GM23338 (cell line): ENCODE data around the gene FAR1. TPM values are rescaled to one million over a fixed set of nuclear protein-coding genes. Genes with fewer than 3 reads are reported as not detected.

Experiments used
- ATAC-seq: fragments of 200-7000 bp; cut with Tn5 transposase; 3 replicates; pipeline ENCODE4 v1.9.1; 2020
- DNase-seq: peaks from one replicate; pipeline ENCODE4 v3.0.0-alpha.2; 2015; ENCODE audit warnings: low spot score
- H2AFZ ChIP-seq: fragments of 200-600 bp; sonication (generic); 2 replicates; pipeline ENCODE4 v1.8.0; 2016; ENCODE audit warnings: antibody characterized with exemption, mild to moderate bottlenecking, moderate library complexity
- H3F3A ChIP-seq: fragments of 200-600 bp; sonication (generic); replicated peaks from 2 replicates; pipeline ENCODE4 v1.8.0; 2017; ENCODE audit warnings: antibody characterized with exemption, mixed run types, low read depth
- H3K27ac ChIP-seq: fragments of 200-600 bp; sonication (generic); 2 replicates; pipeline ENCODE4 v1.6.1; 2016; ENCODE audit warnings: low read depth
- H3K27me3 ChIP-seq: fragments of 200-600 bp; sonication (generic); 2 replicates; pipeline ENCODE4 v1.8.0; 2016; ENCODE audit warnings: mild to moderate bottlenecking, mixed run types, moderate library complexity; ENCODE audit not compliant: insufficient read depth
- H3K36me3 ChIP-seq: fragments of 200-600 bp; sonication (generic); 2 replicates; pipeline ENCODE4 v1.8.0; 2016; ENCODE audit warnings: mild to moderate bottlenecking; ENCODE audit not compliant: insufficient read depth
- H3K4me1 ChIP-seq: fragments of 200-600 bp; sonication (generic); 2 replicates; pipeline ENCODE4 v1.8.0; 2016; ENCODE audit warnings: mild to moderate bottlenecking, moderate library complexity; ENCODE audit not compliant: insufficient read depth
- H3K4me2 ChIP-seq: fragments of 200-600 bp; sonication (generic); 2 replicates; pipeline ENCODE4 v1.7.1; 2017; ENCODE audit warnings: mixed run types
- H3K4me3 ChIP-seq: fragments of 200-600 bp; sonication (generic); 2 replicates; pipeline ENCODE4 v1.6.1; 2016; ENCODE audit warnings: mixed run types
- H3K79me2 ChIP-seq: fragments of 200-600 bp; sonication (generic); replicated peaks from 2 replicates; pipeline ENCODE4 v1.8.0; 2017; ENCODE audit warnings: mild to moderate bottlenecking; ENCODE audit not compliant: insufficient read depth
- H3K9me2 ChIP-seq: fragments of 200-600 bp; sonication (generic); 2 replicates; pipeline ENCODE4 v1.8.0; 2017; ENCODE audit not compliant: insufficient read depth
- H4K20me1 ChIP-seq: fragments of 200-600 bp; sonication (generic); replicated peaks from 2 replicates; pipeline ENCODE4 v1.8.0; 2017; ENCODE audit warnings: mild to moderate bottlenecking; ENCODE audit not compliant: insufficient read depth
- H3K27ac Mint-ChIP-seq: 2 replicates; pipeline ENCODE4 v1.8.0; 2020; ENCODE audit warnings: inconsistent platforms, mild to moderate bottlenecking, moderate library complexity, mixed read lengths
- H3K27me3 Mint-ChIP-seq: 3 replicates; pipeline ENCODE4 v1.8.0; 2022; ENCODE audit warnings: low read depth, mild to moderate bottlenecking, moderate library complexity, mixed read lengths, inconsistent platforms; ENCODE audit not compliant: insufficient read depth, poor library complexity
- H3K36me3 Mint-ChIP-seq: 3 replicates; pipeline ENCODE4 v1.8.0; 2021; ENCODE audit warnings: low read depth, mild to moderate bottlenecking, inconsistent platforms, moderate library complexity, mixed read lengths
- H3K4me1 Mint-ChIP-seq: 3 replicates; pipeline ENCODE4 v1.8.0; 2020; ENCODE audit warnings: mild to moderate bottlenecking, inconsistent platforms, mixed read lengths
- H3K4me3 Mint-ChIP-seq: 3 replicates; pipeline ENCODE4 v1.8.0; 2021; ENCODE audit warnings: moderate library complexity, mild to moderate bottlenecking, inconsistent platforms, mixed read lengths
- H3K9me3 Mint-ChIP-seq: 3 replicates; pipeline ENCODE4 v1.8.0; 2020; ENCODE audit warnings: moderate library complexity, mild to moderate bottlenecking, inconsistent platforms, mixed read lengths
- CREB1 ChIP-seq: fragments of 250-450 bp; sonication (Bioruptor Pico); IDR thresholded peaks from 2 replicates; pipeline ENCODE4 v1.5.0; 2020; ENCODE audit warnings: low read depth, mild to moderate bottlenecking, moderate library complexity
- CTCF ChIP-seq, 2 experiments: fragments of 200-600 bp in 1 of 2; sonication (generic) in 1 of 2; conservative IDR thresholded peaks; 2 replicates each; pipeline versions ENCODE4 v1.5.1 to v1.6.1; 2016 to 2017; ENCODE audit warnings: antibody characterized with exemption in 2 of 2, low read depth in 2 of 2, mild to moderate bottlenecking in 2 of 2, moderate library complexity in 1 of 2
- ETS1 ChIP-seq: IDR thresholded peaks from 2 replicates; pipeline ENCODE4 v1.6.1; 2016; ENCODE audit warnings: antibody characterized with exemption
- EZH2 ChIP-seq: fragments of 200-600 bp; sonication (generic); IDR thresholded peaks from one replicate; pipeline ENCODE4 v1.8.0; 2017; ENCODE audit warnings: antibody characterized with exemption, mild to moderate bottlenecking, low read depth; ENCODE audit not compliant: unreplicated experiment
- EZH2phosphoT487 ChIP-seq: fragments of 200-600 bp; sonication (generic); IDR thresholded peaks from one replicate; pipeline ENCODE4 v1.8.1; 2018; ENCODE audit warnings: antibody characterized with exemption; ENCODE audit not compliant: unreplicated experiment
- NANOG ChIP-seq: IDR thresholded peaks from 2 replicates; pipeline ENCODE4 v1.6.1; 2016; ENCODE audit warnings: antibody characterized with exemption, borderline replicate concordance
- POLR2AphosphoS5 ChIP-seq: IDR thresholded peaks from 2 replicates; pipeline ENCODE4 v1.6.1; 2016; ENCODE audit warnings: antibody characterized with exemption, low read depth
- REST ChIP-seq: IDR thresholded peaks from one replicate; pipeline ENCODE4 v1.6.1; 2018; ENCODE audit warnings: antibody characterized with exemption; ENCODE audit not compliant: unreplicated experiment
- ZNF114 ChIP-seq: fragments of 250-450 bp; sonication (Bioruptor Pico); IDR thresholded peaks from 2 replicates; pipeline ENCODE4 v1.5.0; 2020; ENCODE audit warnings: mild to moderate bottlenecking, moderate library complexity
- ZNF462 ChIP-seq: fragments of 250-450 bp; sonication (Bioruptor Pico); IDR thresholded peaks from 2 replicates; pipeline ENCODE4 v1.5.0; 2020; ENCODE audit warnings: mild to moderate bottlenecking, moderate library complexity
- polyA plus RNA-seq: library from polyadenylated mRNA; unstranded; fragments of >200 nt; fragmentation: Nextera tagmentation; extraction: Ambion mirVana; gene quantifications from 2 replicates; pipeline ENCODE4 v1.2.1, GENCODE V29; 2016
- total RNA-seq: library from RNA; depleted of rRNA; stranded (reverse); fragments of >200 nt; shearing (Covaris generic); gene quantifications from 2 replicates; pipeline ENCODE4 v1.2.3, GENCODE V29; 2014

FAR1 gene
- total and polyA plus RNA-seq, 2 experiments from 2014 or later, result 27.3 to 79.5 TPM

- Histone ChIP-seq H3K79me2 (peaks cover 19% of the 10 kb centered on the region), H3K9me2 (no peaks in the 10 kb centered on the region), H3K4me2 (no peak overlapping the region), H3K36me3 (peaks cover 8% of the 10 kb centered on the region; the same call in 1 of the 2 replicates), H2AFZ (no peak overlapping the region), H3K4me1 (peaks cover 6% of the 10 kb centered on the region), H3K27me3 (no peaks in the 10 kb centered on the region), H3F3A (no peaks in the 10 kb centered on the region), H4K20me1 (no peaks in the 10 kb centered on the region), H3K27ac (no peak overlapping the region), H3K4me3 (no peak overlapping the region)
- Mint-ChIP-seq H3K27ac (no peak overlapping the region), H3K36me3 (peaks cover 38% of the 10 kb centered on the region), H3K27me3 (no peaks in the 10 kb centered on the region), H3K9me3 (no peaks in the 10 kb centered on the region), H3K4me3 (no peak overlapping the region), H3K4me1 (peaks cover 7% of the 10 kb centered on the region; the same call in 2 of the 3 replicates)
- no peak for ATAC-seq
- DNase-seq, result no peak
- TF ChIP-seq EZH2phosphoT487 (no peak), REST (no peak)
Observed at GRCh38 chr11:13699870-13700269, 31.4 kb downstream of the FAR1 start.

- Mint-ChIP-seq H3K27ac (no peak overlapping the region), H3K4me3 (no peak overlapping the region)
- TF ChIP-seq ZNF114 (CRISPR knock-in tag), result no peak
- no peak for TF ChIP-seq POLR2AphosphoS5
- TF ChIP-seq CTCF (conservative IDR thresholded peaks at IDR 0.05; ENCODE audit: low read depth in 2 of 2), result no peak; a peak in 1 of 4 replicates
- TF ChIP-seq ZNF462 (CRISPR knock-in tag), result no peak
- no peak for TF ChIP-seq NANOG
- no peak for TF ChIP-seq EZH2
- no peak for TF ChIP-seq ETS1
- no peak for TF ChIP-seq CREB1
Observed at GRCh38 chr11:13701506-13701905, 33.0 kb downstream of the FAR1 start.

More at GRCh38 chr11:13701506-13701905, 33.0 kb downstream of the FAR1 start:
- no peaks in the 10 kb centered on the region for H3F3A ChIP-seq
- peaks cover 6% of the 10 kb centered on the region; the same call in 1 of the 2 replicates for H4K20me1 ChIP-seq
- no peak overlapping the region for H3K27ac ChIP-seq
- H3K4me3 ChIP-seq, result no peak overlapping the region
- no peak for ATAC-seq
- peaks cover 24% of the 10 kb centered on the region; the same call in 2 of the 3 replicates for H3K36me3 Mint-ChIP-seq
- peaks cover 11% of the 10 kb centered on the region; the same call in 1 of the 2 replicates for H3K79me2 ChIP-seq
- H3K4me1 Mint-ChIP-seq, result peaks cover 17% of the 10 kb centered on the region
- H2AFZ ChIP-seq, result no peak overlapping the region
- no peak overlapping the region for H3K4me2 ChIP-seq
- H3K9me2 ChIP-seq, result no peaks in the 10 kb centered on the region
- H3K9me3 Mint-ChIP-seq, result no peaks in the 10 kb centered on the region
- peaks cover 3% of the 10 kb centered on the region; the same call in 1 of the 2 replicates for H3K36me3 ChIP-seq
- H3K27me3 Mint-ChIP-seq, result no peaks in the 10 kb centered on the region
- no peak for DNase-seq
- H3K4me1 ChIP-seq, result peaks cover 15% of the 10 kb centered on the region
- H3K27me3 ChIP-seq, result no peaks in the 10 kb centered on the region
